ENCODE data around the gene PRSS50.

The PRSS50 gene

DNA sequence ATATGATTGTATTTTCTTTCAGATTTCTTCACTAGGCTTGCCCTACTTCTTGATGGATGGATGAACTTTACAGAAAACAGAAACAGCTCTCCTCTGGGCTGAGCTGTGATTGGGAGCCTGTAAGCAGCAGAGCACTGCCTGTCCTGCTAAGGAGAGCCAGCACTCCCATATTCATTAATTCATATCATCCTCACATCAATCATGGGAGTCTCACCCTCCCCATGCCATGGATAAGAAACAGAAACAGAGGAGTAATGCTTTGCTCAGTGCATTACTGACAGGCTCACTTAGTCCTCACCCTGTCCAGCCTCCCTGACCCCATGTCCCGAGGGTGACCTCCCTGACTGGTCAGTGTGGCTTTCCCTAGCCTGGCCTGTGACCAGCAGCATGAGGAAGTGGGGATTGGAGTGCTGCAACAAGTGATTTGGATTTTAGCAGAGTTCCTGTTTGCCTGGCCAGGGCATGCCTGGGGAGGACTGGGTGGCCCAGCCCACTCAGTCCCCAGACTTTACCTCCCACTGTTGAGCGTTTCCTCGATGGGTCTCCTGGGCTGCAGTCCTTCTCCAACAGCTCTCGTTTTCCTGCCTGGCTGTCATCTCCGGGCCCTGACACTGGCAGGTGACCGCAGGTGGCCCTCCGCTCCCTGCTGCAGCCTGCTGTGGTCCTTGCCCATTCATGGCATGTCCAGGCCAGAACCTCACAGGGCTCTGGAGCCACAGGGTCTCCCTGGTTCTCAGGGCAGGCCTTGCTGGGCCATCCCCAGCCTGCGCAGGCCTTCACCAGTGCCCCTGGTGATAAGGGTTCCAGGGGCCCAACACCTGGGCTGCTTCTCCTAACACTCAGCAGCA is 17.8 kb downstream of the PRSS50 start:
- no peaks in the 10 kb centered on the region for H3K36me3 ChIP-seq (ENCODE audit: control insufficient read depth in 2 of 2, insufficient read depth in 2 of 2, low read length in 2 of 2)
- H3K4me1 ChIP-seq (ENCODE audit: control insufficient read depth, insufficient read depth, low read length), result peaks cover 49% of the 10 kb centered on the region
- H3K4me3 ChIP-seq (ENCODE audit: low read length in 2 of 2), result no peak overlapping the region
- no peak overlapping the region for H3K27ac ChIP-seq (ENCODE audit: low read length)
- no peaks in the 10 kb centered on the region for H3K9me3 ChIP-seq (ENCODE audit: control insufficient read depth in 2 of 2, low read length in 2 of 2)
- H3K27me3 ChIP-seq (ENCODE audit: control insufficient read depth in 1 of 2, insufficient read depth in 2 of 2, low read length in 2 of 2), result peaks cover 2 to 17% of the 10 kb centered on the region in 2 donors
- H3K9ac ChIP-seq (ENCODE audit: low read length in 2 of 2), result no peak overlapping the region

DNA sequence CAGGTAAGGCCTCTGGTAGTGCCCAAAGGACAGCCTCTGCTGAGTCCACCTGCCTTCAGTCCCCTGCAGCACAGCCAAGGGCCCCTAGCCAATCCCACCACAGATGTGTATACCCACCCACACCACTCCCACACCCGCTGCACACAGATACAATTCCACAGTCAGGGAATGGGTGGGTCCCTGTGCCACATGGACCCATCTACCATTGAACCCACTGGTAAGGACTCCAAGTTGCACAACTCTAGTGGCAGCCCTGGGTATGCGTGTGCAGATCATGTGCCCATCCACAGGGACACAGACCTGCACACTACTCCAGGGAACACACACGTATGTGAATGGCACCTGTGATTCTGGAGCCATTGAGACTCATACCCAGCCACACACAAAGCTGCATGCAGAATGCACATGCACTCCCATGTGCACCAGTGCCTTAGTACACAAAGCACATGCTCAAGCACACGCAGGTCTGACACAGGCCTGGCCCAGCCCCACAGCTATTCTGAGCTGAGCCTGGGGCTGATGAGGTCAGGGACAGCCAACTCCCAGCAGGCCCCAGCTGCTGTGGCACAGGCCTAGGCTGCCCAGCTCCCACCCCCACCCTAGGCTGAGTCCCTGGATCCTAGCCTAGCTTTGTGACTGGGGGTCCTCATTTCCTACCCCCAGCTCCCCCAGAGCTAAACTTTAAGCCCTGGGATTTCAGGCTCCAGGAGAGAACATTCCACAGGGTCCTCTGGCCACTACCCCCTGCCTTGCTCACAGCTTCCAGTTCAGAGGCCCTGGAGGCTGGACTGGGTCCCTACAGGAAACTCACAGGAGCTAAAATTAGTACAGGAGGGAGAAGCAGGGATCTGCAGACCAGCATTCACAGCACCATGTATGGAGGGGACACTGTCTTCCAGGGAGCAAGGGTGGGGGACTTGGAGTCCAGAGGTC is 21.4 kb downstream of the PRSS50 start:
- Histone ChIP-seq H3K9me3 (ENCODE audit: control insufficient read depth in 2 of 2, low read length in 2 of 2) (no peaks in the 10 kb centered on the region), H3K27me3 (ENCODE audit: control insufficient read depth in 1 of 2, insufficient read depth in 2 of 2, low read length in 2 of 2) (peaks cover 2 to 8% of the 10 kb centered on the region in 2 donors), H3K9ac (ENCODE audit: low read length in 2 of 2) (peak overlapping the region in 1 of 2 donors; percentile 47), H3K4me3 (ENCODE audit: low read length in 2 of 2) (no peak overlapping the region), H3K4me1 (ENCODE audit: control insufficient read depth, insufficient read depth, low read length) (peaks cover 63% of the 10 kb centered on the region), H3K27ac (ENCODE audit: low read length) (peak overlapping the region; percentile 60), H3K36me3 (ENCODE audit: control insufficient read depth in 2 of 2, insufficient read depth in 2 of 2, low read length in 2 of 2) (no peaks in the 10 kb centered on the region)

DNA sequence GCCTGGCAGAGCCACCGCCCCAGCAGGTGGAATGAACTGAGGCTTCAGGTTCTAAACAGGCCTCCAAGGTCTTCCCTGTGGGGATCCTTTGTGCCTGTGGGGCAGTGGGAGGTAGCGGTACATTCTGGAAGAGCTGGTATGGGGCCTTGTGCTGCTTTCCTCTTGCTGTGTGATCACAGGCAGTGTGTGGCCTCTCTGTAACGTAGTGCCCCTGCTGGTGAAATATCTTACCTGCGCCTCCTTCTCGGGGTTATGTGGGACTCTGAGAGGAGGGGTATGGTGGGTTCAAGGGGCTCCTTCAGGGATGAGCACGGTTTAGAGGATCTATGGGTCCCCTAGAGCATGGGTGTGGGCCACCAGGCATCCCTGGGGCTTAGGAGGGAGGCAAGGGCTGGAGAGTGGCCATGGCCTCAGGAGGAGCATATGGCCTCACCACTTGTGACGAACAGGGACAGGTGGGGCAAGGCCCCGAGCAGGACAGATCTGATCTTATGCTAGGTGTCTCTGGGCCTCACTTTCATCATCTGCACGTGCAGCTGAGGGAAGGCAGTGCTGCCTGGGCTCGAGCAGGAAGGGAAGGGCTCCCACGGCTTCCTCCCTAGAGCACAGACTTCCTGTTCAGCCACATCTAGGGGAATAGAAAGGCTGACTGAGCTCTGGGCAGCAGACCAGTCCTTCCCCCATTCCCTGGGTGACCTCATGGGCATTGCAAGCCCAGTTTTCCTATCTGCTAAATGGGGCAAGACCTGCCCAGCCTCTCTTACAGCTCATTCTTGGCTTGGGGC is 22.3 kb downstream of the PRSS50 start:
- Histone ChIP-seq H3K27me3 (ENCODE audit: control insufficient read depth in 1 of 2, insufficient read depth in 2 of 2, low read length in 2 of 2) (peaks cover 3 to 4% of the 10 kb centered on the region in 2 donors), H3K27ac (ENCODE audit: low read length) (peak overlapping the region; percentile 60), H3K4me1 (ENCODE audit: control insufficient read depth, insufficient read depth, low read length) (peaks cover 65% of the 10 kb centered on the region), H3K4me3 (ENCODE audit: low read length in 2 of 2) (no peak overlapping the region), H3K36me3 (ENCODE audit: control insufficient read depth in 2 of 2, insufficient read depth in 2 of 2, low read length in 2 of 2) (no peaks in the 10 kb centered on the region), H3K9ac (ENCODE audit: low read length in 2 of 2) (no peak overlapping the region), H3K9me3 (ENCODE audit: control insufficient read depth in 2 of 2, low read length in 2 of 2) (no peaks in the 10 kb centered on the region)

DNA sequence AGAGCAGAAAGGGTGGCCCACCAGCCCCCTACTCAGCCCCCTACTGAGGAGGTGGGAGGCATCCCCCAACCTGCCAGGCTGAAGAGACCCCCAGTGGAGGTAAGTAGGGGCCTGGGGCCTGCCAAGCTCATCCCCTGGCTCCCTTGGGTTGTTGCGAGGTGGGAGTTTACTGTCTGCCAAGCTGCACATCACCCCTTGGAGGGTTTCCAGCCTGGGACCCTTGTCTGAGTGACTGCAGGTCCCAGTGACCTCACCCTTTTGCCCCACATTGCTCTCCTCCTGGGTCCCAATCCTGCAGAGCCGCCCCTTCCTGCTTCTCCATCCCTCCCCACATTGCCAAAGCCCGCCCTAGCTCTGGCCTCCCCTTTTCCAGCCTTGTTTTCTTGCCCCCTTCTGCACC is 23.1 kb downstream of the PRSS50 start:
- Histone ChIP-seq H3K27me3 (ENCODE audit: control insufficient read depth in 1 of 2, insufficient read depth in 2 of 2, low read length in 2 of 2) (peaks cover 3 to 4% of the 10 kb centered on the region in 2 donors), H3K4me1 (ENCODE audit: control insufficient read depth, insufficient read depth, low read length) (peaks cover 59% of the 10 kb centered on the region), H3K27ac (ENCODE audit: low read length) (no peak overlapping the region), H3K9ac (ENCODE audit: low read length in 2 of 2) (no peak overlapping the region), H3K9me3 (ENCODE audit: control insufficient read depth in 2 of 2, low read length in 2 of 2) (no peaks in the 10 kb centered on the region), H3K4me3 (ENCODE audit: low read length in 2 of 2) (no peak overlapping the region), H3K36me3 (ENCODE audit: control insufficient read depth in 2 of 2, insufficient read depth in 2 of 2, low read length in 2 of 2) (no peaks in the 10 kb centered on the region)

DNA sequence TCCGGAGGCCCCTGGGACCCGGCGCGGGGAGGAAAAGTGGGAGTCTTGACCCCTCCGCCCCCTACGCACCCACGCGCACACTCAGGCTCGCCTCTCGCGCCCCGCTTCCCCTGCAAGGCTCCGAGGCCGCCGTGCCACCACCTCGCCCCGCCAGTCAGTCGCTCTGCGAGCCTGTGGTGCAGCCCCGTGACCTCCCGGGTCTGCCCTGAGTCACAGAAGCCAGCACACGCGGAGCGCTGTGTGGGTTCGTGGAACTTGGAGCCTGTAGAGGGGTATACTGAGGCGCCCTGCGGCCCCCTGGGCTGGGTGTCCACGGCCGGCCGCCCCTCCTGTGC is 23.8 kb downstream of the PRSS50 start:
- Histone ChIP-seq H3K4me1 (ENCODE audit: control insufficient read depth, insufficient read depth, low read length) (peaks cover 59% of the 10 kb centered on the region), H3K27ac (ENCODE audit: low read length) (no peak overlapping the region), H3K27me3 (ENCODE audit: control insufficient read depth in 1 of 2, insufficient read depth in 2 of 2, low read length in 2 of 2) (peaks cover 3 to 4% of the 10 kb centered on the region in 2 donors), H3K4me3 (ENCODE audit: low read length in 2 of 2) (peak overlapping the region; percentile 24 to 71), H3K36me3 (ENCODE audit: control insufficient read depth in 2 of 2, insufficient read depth in 2 of 2, low read length in 2 of 2) (no peaks in the 10 kb centered on the region), H3K9me3 (ENCODE audit: control insufficient read depth in 2 of 2, low read length in 2 of 2) (no peaks in the 10 kb centered on the region), H3K9ac (ENCODE audit: low read length in 2 of 2) (no peak overlapping the region)

DNA sequence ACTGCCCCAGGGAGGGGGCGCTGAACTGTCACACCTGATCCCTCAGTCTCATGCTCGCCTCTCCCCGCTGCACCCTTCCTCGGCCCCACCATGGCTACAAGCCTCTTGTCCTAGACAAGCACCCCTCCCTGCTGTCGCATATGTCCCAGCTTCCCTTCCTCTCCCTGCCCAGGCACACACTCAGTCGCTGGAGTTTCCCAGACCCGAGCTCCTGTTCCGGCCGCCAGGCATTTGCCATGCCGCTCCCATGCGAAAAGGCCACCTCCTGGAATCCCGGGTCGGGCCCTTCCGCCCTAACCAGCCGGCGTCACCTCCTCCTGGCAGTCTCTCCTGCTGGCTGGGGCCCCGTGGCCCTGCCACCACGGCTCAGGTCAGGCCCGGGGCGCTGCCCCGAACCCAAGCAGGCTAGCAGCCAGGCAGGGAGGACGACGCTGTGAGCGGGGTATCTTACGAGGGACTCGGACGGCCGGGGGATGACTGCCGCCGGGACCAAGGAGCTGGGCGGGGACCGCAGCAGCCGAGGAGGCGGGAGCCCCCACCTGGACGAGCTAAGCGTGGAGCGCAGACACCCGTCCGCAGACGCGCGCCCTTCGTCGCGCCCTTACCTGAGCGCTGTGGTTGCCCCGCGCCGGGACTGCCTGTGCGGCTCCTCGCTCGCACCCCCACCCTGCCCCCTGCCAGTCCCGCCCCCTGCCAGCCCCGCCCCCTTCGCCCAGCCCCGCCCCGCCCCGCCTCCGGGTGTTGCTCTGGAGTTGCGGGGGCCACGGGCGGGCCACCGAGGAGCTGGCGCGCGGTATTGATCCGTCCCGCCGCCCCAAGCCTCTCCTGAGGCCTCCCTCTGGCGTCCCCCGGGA is 24.4 kb downstream of the PRSS50 start, which contains the start of gene ALS2CL:
TSS of gene ALS2CL (minus strand) at position 642 of the 854 bp plus-strand sequence. CDS start 4,239 bp downstream, outside the sequence.
- Histone ChIP-seq H3K4me1 (ENCODE audit: control insufficient read depth, insufficient read depth, low read length) (peaks cover 59% of the 10 kb centered on the region), H3K27me3 (ENCODE audit: control insufficient read depth in 1 of 2, insufficient read depth in 2 of 2, low read length in 2 of 2) (peaks cover 3 to 4% of the 10 kb centered on the region in 2 donors), H3K27ac (ENCODE audit: low read length) (no peak within 1 kb of the TSS), H3K36me3 (ENCODE audit: control insufficient read depth in 2 of 2, insufficient read depth in 2 of 2, low read length in 2 of 2) (no peaks in the 10 kb centered on the region), H3K4me3 (ENCODE audit: low read length in 2 of 2) (peak within 1 kb of the TSS; percentile 79 to 83), H3K9me3 (ENCODE audit: control insufficient read depth in 2 of 2, low read length in 2 of 2) (no peaks in the 10 kb centered on the region), H3K9ac (ENCODE audit: low read length in 2 of 2) (peak within 1 kb of the TSS; percentile 64 to 72)

DNA sequence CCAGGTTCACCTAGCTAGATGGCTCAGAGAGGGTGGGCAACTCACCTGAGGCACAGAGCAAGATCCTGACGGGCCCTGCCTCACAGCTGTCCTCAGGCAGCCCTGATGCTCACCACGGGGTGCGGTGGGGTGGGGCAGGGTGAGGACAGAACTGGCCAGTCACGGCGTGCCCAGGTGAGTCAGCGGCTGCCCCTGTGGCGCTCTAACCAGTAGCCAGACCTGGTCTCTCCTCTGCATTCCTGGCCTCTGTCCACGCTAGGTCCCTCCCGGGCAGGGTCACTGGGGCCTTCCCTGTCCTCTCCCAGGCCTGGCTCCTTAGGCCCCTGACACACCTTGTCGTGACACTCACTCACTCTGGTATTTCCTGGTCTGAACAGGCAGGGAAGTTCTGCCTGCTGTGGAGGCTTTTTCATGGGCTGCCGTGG is 25.1 kb downstream of the PRSS50 start:
- peak overlapping the region; percentile 79 to 83 for H3K4me3 ChIP-seq (ENCODE audit: low read length in 2 of 2)
- H3K36me3 ChIP-seq (ENCODE audit: control insufficient read depth in 2 of 2, insufficient read depth in 2 of 2, low read length in 2 of 2), result peaks cover 0 to 2% of the 10 kb centered on the region in 2 donors
- H3K9ac ChIP-seq (ENCODE audit: low read length in 2 of 2), result peak overlapping the region in 1 of 2 donors; percentile 64
- H3K9me3 ChIP-seq (ENCODE audit: control insufficient read depth in 2 of 2, low read length in 2 of 2), result no peaks in the 10 kb centered on the region
- H3K27ac ChIP-seq (ENCODE audit: low read length), result no peak overlapping the region
- H3K4me1 ChIP-seq (ENCODE audit: control insufficient read depth, insufficient read depth, low read length), result peaks cover 59% of the 10 kb centered on the region
- H3K27me3 ChIP-seq (ENCODE audit: control insufficient read depth in 1 of 2, insufficient read depth in 2 of 2, low read length in 2 of 2), result peaks cover 3 to 4% of the 10 kb centered on the region in 2 donors

DNA sequence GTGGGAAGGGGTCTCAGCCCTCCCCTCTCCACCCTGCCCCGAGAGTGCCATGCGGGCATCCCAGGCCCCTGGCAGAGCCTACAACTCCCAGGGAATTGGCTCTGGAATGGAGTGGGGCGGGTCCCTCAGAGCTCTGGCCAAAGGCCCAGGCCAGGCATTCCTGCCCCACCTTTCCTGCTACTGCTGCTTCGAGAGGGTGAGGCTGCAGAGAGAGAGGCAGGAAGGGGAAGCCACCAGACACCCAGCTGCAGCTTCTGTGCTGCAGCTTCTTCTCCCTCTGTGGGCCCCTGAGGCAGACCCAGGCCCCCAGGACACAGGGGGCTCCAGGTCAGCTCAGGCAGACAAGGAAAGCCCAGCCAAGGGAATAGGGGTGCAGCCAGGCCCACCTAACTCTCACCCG is 26.9 kb downstream of the PRSS50 start:
- H3K27me3 ChIP-seq (ENCODE audit: control insufficient read depth in 1 of 2, insufficient read depth in 2 of 2, low read length in 2 of 2), result peaks cover 3 to 4% of the 10 kb centered on the region in 2 donors
- H3K9me3 ChIP-seq (ENCODE audit: control insufficient read depth in 2 of 2, low read length in 2 of 2), result no peaks in the 10 kb centered on the region
- no peak overlapping the region for H3K9ac ChIP-seq (ENCODE audit: low read length in 2 of 2)
- H3K4me1 ChIP-seq (ENCODE audit: control insufficient read depth, insufficient read depth, low read length), result peaks cover 42% of the 10 kb centered on the region
- no peak overlapping the region for H3K4me3 ChIP-seq (ENCODE audit: low read length in 2 of 2)
- H3K36me3 ChIP-seq (ENCODE audit: control insufficient read depth in 2 of 2, insufficient read depth in 2 of 2, low read length in 2 of 2), result peaks cover 0 to 2% of the 10 kb centered on the region in 2 donors
- H3K27ac ChIP-seq (ENCODE audit: low read length), result no peak overlapping the region

DNA sequence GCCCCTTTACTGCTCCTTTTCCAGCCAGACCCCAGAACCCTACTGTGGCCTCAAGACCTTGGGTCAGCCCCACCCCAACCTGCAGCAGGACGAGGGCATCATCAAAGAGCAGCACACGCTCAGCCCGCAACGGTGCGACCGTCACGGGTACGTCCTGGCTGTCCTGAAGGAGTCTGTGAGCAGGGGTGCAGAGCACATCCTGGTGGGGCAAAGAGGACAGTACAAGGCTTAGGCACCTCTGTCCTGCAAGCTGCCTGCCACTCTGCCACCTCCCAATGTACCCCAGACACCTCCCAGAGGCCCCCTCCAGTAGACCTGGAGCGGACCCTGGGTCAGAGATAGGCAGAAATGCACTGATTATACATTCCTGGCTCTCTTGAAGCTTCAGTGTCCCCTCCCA is 32.2 kb downstream of the PRSS50 start:
- H3K4me3 ChIP-seq (ENCODE audit: low read length in 2 of 2), result no peak overlapping the region
- peaks cover 0 to 2% of the 10 kb centered on the region in 2 donors for H3K36me3 ChIP-seq (ENCODE audit: control insufficient read depth in 2 of 2, insufficient read depth in 2 of 2, low read length in 2 of 2)
- H3K27ac ChIP-seq (ENCODE audit: low read length), result no peak overlapping the region

More for the DNA sequence above, 32.2 kb downstream of the PRSS50 start:
- no peaks in the 10 kb centered on the region for H3K27me3 ChIP-seq (ENCODE audit: control insufficient read depth in 1 of 2, insufficient read depth in 2 of 2, low read length in 2 of 2)
- peaks cover 1% of the 10 kb centered on the region for H3K4me1 ChIP-seq (ENCODE audit: control insufficient read depth, insufficient read depth, low read length)
- no peaks in the 10 kb centered on the region for H3K9me3 ChIP-seq (ENCODE audit: control insufficient read depth in 2 of 2, low read length in 2 of 2)
- H3K9ac ChIP-seq (ENCODE audit: low read length in 2 of 2), result no peak overlapping the region

All from stomach smooth muscle (tissue), 2 donors.